CD4-positive, alpha-beta T cell (primary cell): ENCODE measurements around the gene RHOF. TPM values are rescaled to one million over a fixed set of nuclear protein-coding genes. Genes with fewer than 3 reads are reported as not detected.

Experiments used
- ATAC-seq: fragments of 200-7000 bp; cut with Tn5 transposase; one replicate; pipeline ENCODE4 v1.10.0; 2022; ENCODE audit warnings: mild to moderate bottlenecking; ENCODE audit not compliant: poor library complexity
- CTCF ChIA-PET: fragments of 350-600 bp; sonication (Branson Sonifier 250); formaldehyde crosslinking; loops from one replicate; lab custom pipeline; 2021; ENCODE audit warnings: antibody characterized with exemption, inconsistent platforms; lab: Charles Lee
- POLR2A ChIA-PET: fragments of 350-600 bp; sonication (Branson Sonifier 250); formaldehyde crosslinking; loops from one replicate; lab custom pipeline; 2021; ENCODE audit warnings: antibody characterized with exemption, inconsistent platforms; lab: Charles Lee
- DNase-seq, 14 experiments: peaks; one replicate each; pipeline ENCODE4 v3.0.0-alpha.2; 2013 to 2020; ENCODE audit warnings: mixed read lengths in 2 of 14
- H3K27ac ChIP-seq, 2 donors: one replicate each; pipeline versions ENCODE4 v1.5.1 to v1.7.0; 2013; ENCODE audit warnings: low read length in 2 of 2, low read depth in 1 of 2, mild to moderate bottlenecking in 1 of 2
- H3K27me3 ChIP-seq, 2 experiments: 1 replicate in 1 of 2; 2 replicates in 1 of 2; pipeline versions ENCODE4 v1.6.1 to v1.7.0; 2013; ENCODE audit warnings: low read length in 2 of 2, control low read depth in 1 of 2, mild to moderate bottlenecking in 1 of 2, moderate library complexity in 1 of 2; ENCODE audit not compliant: insufficient read depth in 2 of 2, control insufficient read depth in 1 of 2
- H3K36me3 ChIP-seq: one replicate; pipeline ENCODE4 v1.6.1; 2013; ENCODE audit warnings: low read length, control low read depth; ENCODE audit not compliant: insufficient read depth
- H3K4me1 ChIP-seq: one replicate; pipeline ENCODE4 v1.6.1; 2013; ENCODE audit warnings: low read length, control low read depth; ENCODE audit not compliant: insufficient read depth
- H3K4me3 ChIP-seq: one replicate; pipeline ENCODE4 v1.5.1; 2013; ENCODE audit warnings: mild to moderate bottlenecking, low read length, moderate library complexity
- H3K9me3 ChIP-seq, 2 experiments: 1 replicate in 1 of 2; 2 replicates in 1 of 2; pipeline versions ENCODE4 v1.6.1 to v1.7.0; 2013; ENCODE audit warnings: low read length in 2 of 2, mild to moderate bottlenecking in 2 of 2, control low read depth in 1 of 2, moderate library complexity in 1 of 2; ENCODE audit not compliant: control insufficient read depth in 1 of 2, insufficient read depth in 1 of 2
- H3K27ac Mint-ChIP-seq: one replicate; pipeline ENCODE4 v1.8.0; 2020; ENCODE audit warnings: mixed read lengths
- H3K27me3 Mint-ChIP-seq: one replicate; pipeline ENCODE4 v1.8.0; 2021; ENCODE audit warnings: mixed read lengths
- H3K36me3 Mint-ChIP-seq: one replicate; pipeline ENCODE4 v1.8.0; 2021; ENCODE audit warnings: low read depth, mixed read lengths
- H3K4me1 Mint-ChIP-seq: one replicate; pipeline ENCODE4 v1.8.0; 2021; ENCODE audit warnings: low read depth, mixed read lengths
- H3K4me3 Mint-ChIP-seq: one replicate; pipeline ENCODE4 v1.8.0; 2020; ENCODE audit warnings: mild to moderate bottlenecking, mixed read lengths
- H3K9me3 Mint-ChIP-seq: one replicate; pipeline ENCODE4 v1.8.0; 2020; ENCODE audit warnings: mixed read lengths
- CTCF ChIP-seq: fragments of 200-600 bp; IDR thresholded peaks from one replicate; pipeline ENCODE4 v1.8.0; 2022; ENCODE audit warnings: antibody characterized with exemption, mild to moderate bottlenecking
- intact Hi-C, 2 experiments: fragments of 100-400 bp; cut with DNase I in 1 of 2; cut with micrococcal nuclease in 1 of 2; formaldehyde crosslinking; loops; one replicate each; pipeline versions ENCODE4 v1.15.1 to v1.9.0; 2023 to 2025; cut with DNase I, micrococcal nuclease
- total RNA-seq, 174 experiments: library from RNA in 2 of 174; stranded (reverse) in 2 of 174; gene quantifications; one replicate each; pipeline ENCODE4 v1.2.3 and lab custom pipeline; 2021 to 2026

RHOF gene
- total RNA-seq, 2 experiments from 2014 or later: 155 to 164 TPM

DNA sequence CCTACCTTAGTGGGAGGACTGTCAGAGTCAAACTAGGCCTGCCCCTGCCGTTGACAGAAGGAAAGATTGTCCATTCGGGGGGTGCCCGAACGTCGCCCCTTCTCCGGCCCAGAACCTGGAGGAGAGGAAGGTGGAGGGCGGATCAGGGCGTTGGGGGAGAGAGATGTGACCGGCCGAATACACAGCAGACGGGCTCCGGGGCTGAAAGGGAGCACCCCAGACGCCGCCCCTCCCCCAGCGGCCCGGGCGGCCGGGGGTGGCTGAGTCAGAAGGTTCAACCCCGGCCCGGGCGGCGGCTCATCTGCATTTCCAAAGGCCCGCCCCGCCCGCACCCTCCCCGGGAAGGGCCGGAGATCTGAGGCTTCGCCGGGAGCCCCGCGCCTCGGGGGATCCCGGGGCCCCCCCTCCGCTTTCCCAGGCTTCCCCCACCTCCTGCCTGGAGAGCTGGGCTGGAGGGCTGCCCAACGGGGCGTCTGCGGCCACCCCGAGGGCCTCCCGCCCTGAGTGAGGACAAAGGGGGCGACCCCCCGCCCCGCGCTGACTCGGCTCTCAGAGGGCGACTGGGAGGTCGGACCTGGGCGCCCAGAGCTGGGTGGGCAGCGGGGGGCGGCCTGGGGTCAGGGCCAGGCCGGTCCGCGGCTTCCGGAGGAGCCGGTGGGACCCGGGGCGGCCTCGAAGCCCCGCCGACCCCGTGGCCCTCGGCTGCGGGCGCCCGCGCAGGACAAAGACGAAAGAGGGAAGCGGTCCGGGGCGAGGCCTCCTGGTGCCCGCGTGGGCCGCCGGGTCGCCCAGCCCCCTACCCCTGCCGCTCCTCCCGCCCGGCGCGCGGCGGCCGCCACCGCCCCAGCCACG lies 6.6 kb upstream of the RHOF start:
- POLR2A ChIA-PET: interaction anchor here (1.1 to 34.6 kb wide), 11 partner anchors 3 to 1547 kb away, joined by 3 to 1869 read pairs (median 28); partner anchors contain the start of genes CAMKK2, CFAP251, KDM2B and ORAI1
- intact Hi-C loops: loop anchor here in 1 of 2 experiments (1.0 kb wide), 1 partner anchor 11 kb away; no protein-coding TSS in a partner anchor

DNA sequence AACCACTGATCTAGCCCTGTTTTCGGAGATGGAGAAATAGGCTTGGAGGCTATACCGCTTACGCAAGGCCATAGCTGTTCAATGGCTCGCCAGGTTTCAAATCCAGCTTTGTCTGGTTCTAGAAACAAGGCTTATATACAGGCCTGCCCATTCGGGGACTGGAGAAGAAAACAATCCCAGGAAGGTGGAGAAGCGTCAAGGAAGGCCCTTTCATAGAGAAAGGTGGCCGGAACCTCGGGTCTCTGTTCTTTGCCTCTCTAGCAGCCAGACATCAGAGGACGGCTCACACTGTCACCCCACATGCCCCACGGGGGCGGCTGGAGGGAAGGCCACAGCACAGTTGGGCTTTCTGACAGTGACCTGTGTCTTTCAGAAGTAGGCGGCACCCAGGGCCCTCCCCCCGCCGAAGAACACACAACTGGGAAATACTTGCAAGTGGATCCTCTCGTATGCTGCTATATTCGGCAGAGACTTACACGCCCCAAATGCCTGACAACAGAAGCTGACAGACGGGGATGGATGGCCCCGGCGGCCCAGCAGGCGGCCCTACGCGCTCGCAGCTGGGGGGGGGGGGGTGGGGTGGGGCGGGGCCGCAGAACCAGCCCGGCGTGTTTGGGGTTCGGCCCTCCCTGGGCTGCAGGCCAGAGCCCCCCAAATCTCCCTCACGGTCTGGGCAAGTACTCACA lies 5.8 kb upstream of the RHOF start:
- ATAC-seq (peak; percentile 14), DNase-seq (peak in 12 of 14 experiments; percentile 50 to 88 (median 58))
- peak overlapping the region; percentile 61 to 88 for H3K27ac ChIP-seq
- peak overlapping the region; percentile 93 for H3K4me3 Mint-ChIP-seq
- TF ChIP-seq CTCF: no peak
- H3K36me3 Mint-ChIP-seq: peaks cover 67% of the 10 kb centered on the region
- intact Hi-C loops: loop anchor here in 1 of 2 experiments (1.0 kb wide), 1 partner anchor 12 kb away; no protein-coding TSS in a partner anchor
- peak overlapping the region; percentile 100 for H3K4me3 ChIP-seq
- peaks cover 57% of the 10 kb centered on the region for H3K4me1 ChIP-seq
- no peaks in the 10 kb centered on the region for H3K9me3 Mint-ChIP-seq
- peak overlapping the region; percentile 97 for H3K27ac Mint-ChIP-seq
- H3K9me3 ChIP-seq: no peaks in the 10 kb centered on the region
- no peaks in the 10 kb centered on the region for H3K27me3 ChIP-seq
- POLR2A ChIA-PET: interaction anchor here (1.2 to 34.6 kb wide), 5 partner anchors 4 to 173 kb away, joined by 3 to 1869 read pairs (median 62); partner anchors contain the start of genes ORAI1, PSMD9, RHOF and SETD1B
- peaks cover 49% of the 10 kb centered on the region for H3K4me1 Mint-ChIP-seq
- CTCF ChIA-PET: interaction anchor here (0.7 to 14.7 kb wide), 4 partner anchors 10 to 89 kb away, joined by 3 to 746 read pairs (median 5); partner anchors contain the start of genes PSMD9 and SETD1B
- no peaks in the 10 kb centered on the region for H3K27me3 Mint-ChIP-seq
- peaks cover 34% of the 10 kb centered on the region for H3K36me3 ChIP-seq

More for the DNA sequence above, 6.6 kb upstream of the RHOF start:
- peak overlapping the region; percentile 100 for H3K4me3 ChIP-seq
- H3K27ac ChIP-seq: peak overlapping the region; percentile 61 to 88
- CTCF ChIA-PET: interaction anchor here (0.7 to 14.7 kb wide), 3 partner anchors 9 to 88 kb away, joined by 4 to 746 read pairs (median 6); partner anchors contain the start of genes PSMD9 and SETD1B
- H3K27me3 Mint-ChIP-seq: no peaks in the 10 kb centered on the region
- ATAC-seq (peak; percentile 10), DNase-seq (peak; percentile 50 to 88 (median 77))
- peaks cover 34% of the 10 kb centered on the region for H3K36me3 ChIP-seq
- H3K36me3 Mint-ChIP-seq: peaks cover 66% of the 10 kb centered on the region
- no peak for TF ChIP-seq CTCF
- peaks cover 41% of the 10 kb centered on the region for H3K4me1 Mint-ChIP-seq
- peak overlapping the region; percentile 93 for H3K4me3 Mint-ChIP-seq
- H3K9me3 Mint-ChIP-seq: no peaks in the 10 kb centered on the region
- no peaks in the 10 kb centered on the region for H3K27me3 ChIP-seq
- no peaks in the 10 kb centered on the region for H3K9me3 ChIP-seq
- peak overlapping the region; percentile 97 for H3K27ac Mint-ChIP-seq
- H3K4me1 ChIP-seq: peaks cover 49% of the 10 kb centered on the region

GRCh38 chr12:121798787-121799155 lies 5.3 kb upstream of the RHOF start:
- peak overlapping the region; percentile 100 for H3K4me3 ChIP-seq
- peaks cover 71% of the 10 kb centered on the region for H3K36me3 Mint-ChIP-seq
- H3K27me3 ChIP-seq: no peaks in the 10 kb centered on the region
- intact Hi-C loops: loop anchor here in 1 of 2 experiments (1.0 kb wide), 1 partner anchor 13 kb away; no protein-coding TSS in a partner anchor
- no peaks in the 10 kb centered on the region for H3K9me3 Mint-ChIP-seq
- H3K36me3 ChIP-seq: peaks cover 34% of the 10 kb centered on the region
- no peaks in the 10 kb centered on the region for H3K27me3 Mint-ChIP-seq
- no peak for TF ChIP-seq CTCF
- H3K4me1 ChIP-seq: peaks cover 62% of the 10 kb centered on the region
- peak overlapping the region; percentile 9 to 88 for H3K27ac ChIP-seq
- ATAC-seq (no peak), DNase-seq (no peak)
- H3K27ac Mint-ChIP-seq: peak overlapping the region; percentile 97
- CTCF ChIA-PET: interaction anchor here (0.7 to 14.7 kb wide), 3 partner anchors 11 to 90 kb away, joined by 3 to 746 read pairs (median 6); partner anchors contain the start of genes PSMD9 and SETD1B
- H3K4me1 Mint-ChIP-seq: peaks cover 52% of the 10 kb centered on the region
- POLR2A ChIA-PET: interaction anchor here (1.2 to 34.6 kb wide), 4 partner anchors 5 to 90 kb away, joined by 3 to 1869 read pairs (median 966); partner anchors contain the start of genes PSMD9, RHOF and SETD1B
- no peaks in the 10 kb centered on the region for H3K9me3 ChIP-seq
- peak overlapping the region; percentile 93 for H3K4me3 Mint-ChIP-seq
